GM19468 (cell line): ENCODE measurements around the gene CXCL6.

ENCODE experiments used
- ATAC-seq: cut with Tn5 transposase; IDR thresholded peaks from one replicate; pipeline ENCODE4 v1.9.1; 2021; ENCODE audit warnings: mild to moderate bottlenecking, moderate library complexity, moderate number of reproducible peaks; ENCODE audit not compliant: unreplicated experiment; ENCODE audit errors: extremely low read depth

CXCL6 gene

GRCh38 chr4:73865431-73866096, 29.1 kb downstream of the CXCL6 start:
- ATAC-seq: no peak

GRCh38 chr4:73866246-73866645, 29.8 kb downstream of the CXCL6 start:
- ATAC-seq: no peak

- ATAC-seq: no peak
Observed at GRCh38 chr4:73867783-73868182, 31.3 kb downstream of the CXCL6 start.

- no peak for ATAC-seq
Observed at GRCh38 chr4:73868206-73869129, 32.0 kb downstream of the CXCL6 start.

GRCh38 chr4:73869130-73870055, 32.9 kb downstream of the CXCL6 start, which contains the start of gene CXCL1:
TSS of gene CXCL1 (plus strand) at chr4:73869393. CDS start at chr4:73869471, 78 bp downstream.
- ATAC-seq: no peak

- no peak for ATAC-seq
Observed at GRCh38 chr4:73870260-73870659, 33.8 kb downstream of the CXCL6 start.

- no peak for ATAC-seq
Observed at GRCh38 chr4:73870768-73871167, 34.3 kb downstream of the CXCL6 start.

GRCh38 chr4:73871511-73872310, 35.2 kb downstream of the CXCL6 start:
- ATAC-seq: no peak

GRCh38 chr4:73872316-73873108, 36.0 kb downstream of the CXCL6 start:
- ATAC-seq: no peak

- ATAC-seq: no peak
Observed at GRCh38 chr4:73874386-73874785, 37.9 kb downstream of the CXCL6 start.

- ATAC-seq: no peak
Observed at GRCh38 chr4:73875401-73875800, 38.9 kb downstream of the CXCL6 start.

- ATAC-seq: no peak
Observed at GRCh38 chr4:73883306-73883705, 46.8 kb downstream of the CXCL6 start.

GRCh38 chr4:73885574-73886267, 49.2 kb downstream of the CXCL6 start:
- ATAC-seq: no peak
